HG02588 (cell line): ENCODE results near the gene PCDHA12.
"Not testable (repeated sequence)": the region's sequence is repeated elsewhere in the genome, so short reads cannot be mapped to it uniquely, and the experiment has no call there.

Experiments
- ATAC-seq: cut with Tn5 transposase; IDR thresholded peaks from one replicate; pipeline ENCODE4 v1.9.1; 2021; ENCODE audit warnings: mild to moderate bottlenecking, moderate library complexity; ENCODE audit not compliant: unreplicated experiment

PCDHA12 gene

DNA sequence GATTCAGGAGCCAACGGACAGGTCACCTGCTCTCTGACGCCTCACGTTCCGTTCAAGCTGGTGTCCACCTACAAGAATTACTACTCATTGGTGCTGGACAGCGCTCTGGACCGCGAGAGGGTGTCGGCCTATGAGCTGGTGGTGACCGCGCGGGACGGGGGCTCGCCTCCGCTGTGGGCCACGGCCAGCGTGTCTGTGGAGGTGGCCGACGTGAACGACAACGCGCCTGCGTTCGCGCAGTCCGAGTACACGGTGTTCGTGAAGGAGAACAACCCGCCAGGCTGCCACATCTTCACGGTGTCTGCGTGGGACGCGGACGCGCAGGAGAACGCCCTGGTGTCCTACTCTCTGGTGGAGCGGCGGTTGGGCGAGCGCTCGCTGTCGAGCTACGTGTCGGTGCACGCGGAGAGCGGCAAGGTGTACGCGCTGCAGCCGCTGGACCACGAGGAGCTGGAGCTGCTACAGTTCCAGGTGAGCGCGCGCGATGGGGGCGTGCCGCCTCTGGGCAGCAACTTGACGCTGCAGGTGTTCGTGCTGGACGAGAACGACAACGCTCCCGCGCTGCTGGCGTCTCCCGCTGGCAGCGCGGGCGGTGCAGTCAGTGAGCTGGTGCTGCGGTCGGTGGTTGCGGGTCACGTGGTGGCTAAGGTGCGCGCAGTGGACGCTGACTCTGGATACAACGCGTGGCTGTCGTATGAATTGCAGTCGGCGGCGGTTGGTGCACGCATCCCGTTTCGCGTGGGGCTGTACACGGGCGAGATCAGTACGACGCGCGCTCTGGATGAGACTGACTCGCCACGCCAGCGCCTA lies 17.7 kb upstream of the PCDHA12 start:
- no peak for ATAC-seq

DNA sequence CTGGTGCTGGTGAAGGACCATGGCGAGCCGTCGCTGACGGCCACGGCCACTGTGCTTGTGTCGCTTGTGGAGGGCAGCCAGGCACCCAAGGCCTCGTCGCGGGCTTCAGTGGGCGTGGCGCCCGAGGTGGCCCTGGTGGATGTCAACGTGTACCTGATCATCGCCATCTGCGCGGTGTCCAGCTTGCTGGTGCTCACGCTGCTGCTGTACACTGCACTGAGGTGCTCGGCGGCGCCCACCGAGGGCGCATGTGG lies 17.2 kb upstream of the PCDHA12 start:
- ATAC-seq, result no peak

DNA sequence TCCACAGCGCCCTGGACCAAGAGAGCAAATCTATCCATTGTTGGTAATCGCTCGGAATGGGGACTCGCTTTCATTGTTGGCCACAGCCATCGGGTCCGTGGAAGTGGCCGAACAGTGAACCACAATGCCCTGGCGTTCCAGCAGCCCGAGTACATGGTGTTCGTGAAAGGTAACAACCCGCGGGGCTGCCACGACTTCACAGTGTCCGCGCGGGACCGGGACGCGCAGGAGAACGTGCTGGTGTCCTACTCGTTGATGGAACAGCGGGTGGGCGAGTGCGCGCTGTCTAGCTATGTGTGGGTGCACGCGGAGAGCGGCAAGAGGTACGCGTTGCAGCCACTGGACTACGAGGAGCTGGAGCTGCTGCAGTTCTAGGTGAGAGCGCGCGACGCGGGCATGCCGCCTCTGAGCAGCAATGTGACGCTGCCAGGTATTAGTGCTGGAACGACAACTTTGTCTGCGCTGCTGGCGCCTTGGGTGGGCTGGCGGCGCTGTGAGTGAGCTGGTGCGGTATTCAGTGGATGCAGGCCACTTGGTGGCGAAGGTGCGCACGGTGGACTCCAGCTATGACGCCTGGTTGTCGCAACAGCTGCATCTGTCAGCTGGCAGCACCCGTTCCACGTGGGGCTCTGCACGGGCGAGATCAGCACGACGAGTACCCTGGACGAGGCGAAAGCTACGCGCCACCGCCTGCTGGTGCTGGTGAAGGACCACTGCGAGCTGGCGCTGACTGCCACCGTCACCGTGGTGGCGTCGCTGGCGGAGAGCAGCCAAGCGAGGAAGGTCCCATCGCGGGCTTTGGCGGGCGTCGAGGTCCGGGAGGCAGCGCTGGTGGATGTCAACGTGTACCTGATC lies 12.4 kb upstream of the PCDHA12 start:
- no peak for ATAC-seq

- no peak for ATAC-seq
Observed at GRCh38 chr5:140868721-140869554, 6.2 kb upstream of the PCDHA12 start, which contains the start of gene PCDHA11. Gene PCDHA11, plus strand, starts transcription at chr5:140868957. Its CDS starts 147 bp downstream, at chr5:140869104.

DNA sequence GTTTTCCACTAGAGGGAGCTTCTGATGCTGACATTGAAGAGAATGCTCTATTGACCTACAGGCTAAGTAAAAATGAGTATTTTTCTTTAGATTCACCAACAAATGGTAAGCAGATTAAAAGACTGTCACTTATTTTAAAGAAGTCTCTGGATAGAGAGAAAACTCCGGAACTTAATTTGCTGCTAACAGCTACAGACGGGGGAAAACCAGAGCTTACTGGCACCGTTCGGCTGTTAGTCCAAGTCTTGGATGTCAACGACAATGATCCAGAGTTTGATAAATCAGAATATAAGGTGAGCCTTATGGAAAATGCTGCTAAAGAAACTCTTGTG lies 5.6 kb upstream of the PCDHA12 start:
- no peak for ATAC-seq

GRCh38 chr5:140870221-140871201 lies 4.6 kb upstream of the PCDHA12 start:
- no peak for ATAC-seq

GRCh38 chr5:140876541-140877261 lies 1.6 kb downstream of the PCDHA12 start:
- not testable (repeated sequence) for ATAC-seq

GRCh38 chr5:140877262-140877581 lies 2.1 kb downstream of the PCDHA12 start:
- no peak for ATAC-seq

DNA sequence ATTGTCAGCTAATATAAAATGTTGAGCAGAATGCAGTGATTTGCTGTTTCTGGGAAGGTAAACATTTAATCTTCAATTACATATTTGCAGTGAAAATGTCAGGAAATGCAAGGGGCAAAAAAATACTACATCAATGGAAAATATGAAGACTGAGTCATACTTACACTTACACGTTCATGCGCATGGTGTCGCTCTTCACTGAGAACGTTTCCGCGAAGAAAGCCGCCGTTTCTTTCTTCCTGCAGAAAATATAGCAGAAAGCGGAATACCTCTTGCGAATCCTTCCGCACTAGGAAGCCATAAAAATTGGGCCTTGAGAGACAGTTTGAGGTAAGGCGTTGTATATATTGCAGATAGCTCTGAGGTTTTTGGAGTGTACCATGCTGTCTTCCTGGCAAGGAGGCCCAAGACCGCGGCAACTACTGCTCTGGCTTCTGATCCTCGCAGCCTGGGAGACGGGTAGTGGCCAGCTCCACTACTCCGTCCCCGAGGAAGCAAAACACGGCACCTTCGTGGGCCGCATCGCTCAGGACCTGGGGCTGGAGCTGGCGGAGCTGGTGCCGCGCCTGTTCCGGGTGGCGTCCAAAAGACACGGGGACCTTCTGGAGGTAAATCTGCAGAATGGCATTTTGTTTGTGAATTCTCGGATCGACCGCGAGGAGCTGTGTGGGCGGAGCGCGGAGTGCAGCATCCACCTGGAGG lies 6.9 kb downstream of the PCDHA12 start, which contains the start of gene PCDHA13:
Gene PCDHA13, plus strand, starts transcription at position 236 of the 702 bp plus-strand sequence. Its CDS starts 145 bp downstream, at position 381.
- ATAC-seq, result no peak

- no peak for ATAC-seq
Observed at GRCh38 chr5:140882591-140882899, 7.4 kb downstream of the PCDHA12 start.

- no peak for ATAC-seq
Observed at GRCh38 chr5:140883373-140883772, 8.3 kb downstream of the PCDHA12 start.

DNA sequence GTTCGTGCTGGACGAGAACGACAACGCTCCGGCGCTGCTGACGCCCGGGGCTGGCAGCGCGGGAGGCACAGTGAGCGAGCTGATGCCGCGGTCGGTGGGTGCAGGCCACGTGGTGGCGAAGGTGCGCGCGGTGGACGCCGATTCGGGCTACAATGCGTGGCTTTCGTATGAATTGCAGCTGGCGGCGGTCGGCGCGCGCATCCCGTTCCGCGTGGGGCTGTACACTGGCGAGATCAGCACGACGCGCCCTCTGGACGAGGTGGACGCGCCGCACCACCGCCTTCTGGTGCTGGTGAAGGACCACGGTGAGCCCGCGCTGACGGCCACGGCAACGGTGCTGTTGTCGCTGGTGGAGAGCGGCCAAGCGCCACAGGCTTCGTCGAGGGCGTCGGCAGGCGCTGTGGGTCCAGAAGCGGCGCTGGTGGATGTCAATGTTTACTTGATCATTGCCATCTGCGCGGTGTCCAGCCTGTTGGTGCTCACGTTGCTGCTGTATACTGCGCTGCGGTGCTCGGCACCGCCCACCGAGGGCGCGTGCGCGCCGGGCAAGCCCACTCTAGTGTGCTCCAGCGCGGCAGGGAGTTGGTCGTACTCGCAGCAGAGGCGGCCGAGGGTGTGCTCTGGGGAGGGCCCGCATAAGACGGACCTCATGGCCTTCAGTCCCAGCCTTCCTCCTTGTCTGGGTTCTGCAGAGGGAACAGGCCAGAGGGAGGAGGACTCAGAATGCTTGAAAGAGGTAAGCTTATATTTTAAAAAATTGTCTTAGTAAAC lies 9.0 kb downstream of the PCDHA12 start:
- ATAC-seq, result no peak

DNA sequence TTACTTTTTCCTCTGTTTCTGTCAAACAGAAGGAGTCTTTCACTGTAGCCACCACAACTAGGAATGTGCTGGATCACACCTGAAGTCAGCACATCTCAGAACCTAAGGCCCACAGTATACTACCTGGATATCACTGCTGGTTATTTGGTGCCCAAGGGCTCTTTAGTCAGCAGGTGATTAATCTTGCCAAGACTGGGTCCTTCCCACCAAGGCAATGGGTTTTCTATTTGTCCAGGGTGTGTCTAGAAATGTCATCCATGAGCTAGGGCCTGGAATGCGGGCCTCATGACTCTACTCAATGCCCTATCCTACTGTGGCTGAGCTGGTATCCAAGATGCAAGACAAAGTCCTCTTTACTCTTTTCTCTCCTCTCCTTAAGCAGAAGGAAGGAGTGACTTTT lies 41.2 kb downstream of the PCDHA12 start:
- no peak for ATAC-seq

DNA sequence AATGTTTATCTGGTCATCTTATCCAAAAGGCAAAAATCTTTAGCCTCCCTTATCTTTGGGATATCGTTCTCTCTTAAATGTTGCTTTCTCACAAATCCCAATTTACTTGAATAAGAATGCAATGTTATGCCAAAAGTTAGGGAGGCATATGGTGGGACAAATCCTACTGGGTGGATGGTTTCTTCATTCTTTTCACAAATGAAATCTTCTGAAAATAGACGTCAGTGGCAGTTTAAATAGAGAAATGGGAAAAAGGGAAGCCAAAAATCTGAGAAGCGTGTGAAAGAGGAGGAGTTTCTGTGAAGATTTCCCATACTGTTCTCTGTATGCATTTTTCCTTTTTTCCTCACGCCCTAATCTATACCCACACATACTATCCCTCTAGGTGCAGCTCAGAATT lies 48.5 kb downstream of the PCDHA12 start:
- no peak for ATAC-seq

- no peak for ATAC-seq
Observed at GRCh38 chr5:140925806-140926442, 50.8 kb downstream of the PCDHA12 start, which contains the start of gene PCDHAC1. Gene PCDHAC1, plus strand, starts transcription at chr5:140926299. Its CDS starts 594 bp downstream, at chr5:140926893.

- ATAC-seq, result no peak
Observed at GRCh38 chr5:140926443-140927227, 51.5 kb downstream of the PCDHA12 start.

- ATAC-seq, result no peak
Observed at GRCh38 chr5:140927228-140927573, 52.1 kb downstream of the PCDHA12 start.
